ENCODE results near the gene COL6A2. TPM values are rescaled to one million over a fixed set of nuclear protein-coding genes. Genes with fewer than 3 reads are reported as not detected.
A peak's percentile ranks its signal among the peaks of the same experiment; 100 is the strongest.
"Not testable (repeated sequence)": the region's sequence is repeated elsewhere in the genome, so short reads cannot be mapped to it uniquely, and the experiment has no call there.

The COL6A2 gene
- total and polyA plus RNA-seq, 2 donors = 55.2 to 182 TPM

DNA sequence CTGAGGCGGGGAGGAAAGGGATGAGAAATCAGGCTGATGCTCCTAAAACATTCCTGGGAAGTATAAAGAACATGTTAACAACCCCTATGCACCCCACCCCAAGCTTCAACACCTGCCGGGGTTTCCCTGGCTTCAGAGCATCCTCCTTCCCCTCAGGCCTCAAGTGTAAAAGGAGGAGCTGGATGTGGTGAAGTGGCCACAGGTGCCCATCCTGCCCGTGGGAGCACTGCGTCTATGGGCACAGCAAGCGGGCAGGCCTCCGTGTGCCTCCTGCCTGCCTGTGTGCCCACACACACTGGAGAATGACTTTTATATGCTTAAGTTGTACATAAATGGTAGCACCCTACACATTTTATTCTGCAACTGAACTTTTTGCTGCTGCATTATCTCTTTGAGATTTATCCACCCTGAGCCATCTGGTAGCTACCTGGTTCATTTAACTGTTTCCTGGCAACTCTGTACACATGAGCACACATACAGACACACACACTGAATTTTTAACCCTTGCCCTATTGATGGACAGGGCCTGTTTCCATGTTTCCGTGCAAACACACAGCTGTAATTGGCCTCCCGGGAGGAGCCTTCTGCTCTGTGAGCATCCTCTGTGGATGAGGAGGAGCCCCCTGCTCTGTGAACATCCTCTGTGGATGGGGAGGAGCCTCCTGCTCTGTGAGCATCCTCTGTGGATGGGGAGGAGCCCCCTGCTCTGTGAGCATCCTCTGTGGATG lies 70.9 kb downstream of the COL6A2 start:
- Histone ChIP-seq H3K27me3 (ENCODE audit: control insufficient read depth in 2 of 2, insufficient read depth in 1 of 2, low read length in 1 of 2) (no peaks in the 10 kb centered on the region), H3K4me1 (ENCODE audit: control insufficient read depth in 2 of 2, insufficient read depth in 2 of 2, low read length in 2 of 2) (no peaks in the 10 kb centered on the region), H3K36me3 (ENCODE audit: control insufficient read depth in 2 of 2, insufficient read depth in 2 of 2, low read length in 1 of 2) (no peaks in the 10 kb centered on the region), H3K27ac (ENCODE audit: low read depth in 1 of 2, low read length in 1 of 2) (no peak overlapping the region), H3K4me3 (ENCODE audit: low read length in 2 of 2) (no peak overlapping the region), H3K9me3 (ENCODE audit: control insufficient read depth in 2 of 2, insufficient read depth in 1 of 2, low read length in 1 of 2) (peaks cover 0 to 4% of the 10 kb centered on the region in 2 donors)
- 93% methylated on average over 8 of the region's 8 CpGs for WGBS
- DNase-seq (ENCODE audit: low read depth in 6 of 9, low spot score in 9 of 9) = no peak

DNA sequence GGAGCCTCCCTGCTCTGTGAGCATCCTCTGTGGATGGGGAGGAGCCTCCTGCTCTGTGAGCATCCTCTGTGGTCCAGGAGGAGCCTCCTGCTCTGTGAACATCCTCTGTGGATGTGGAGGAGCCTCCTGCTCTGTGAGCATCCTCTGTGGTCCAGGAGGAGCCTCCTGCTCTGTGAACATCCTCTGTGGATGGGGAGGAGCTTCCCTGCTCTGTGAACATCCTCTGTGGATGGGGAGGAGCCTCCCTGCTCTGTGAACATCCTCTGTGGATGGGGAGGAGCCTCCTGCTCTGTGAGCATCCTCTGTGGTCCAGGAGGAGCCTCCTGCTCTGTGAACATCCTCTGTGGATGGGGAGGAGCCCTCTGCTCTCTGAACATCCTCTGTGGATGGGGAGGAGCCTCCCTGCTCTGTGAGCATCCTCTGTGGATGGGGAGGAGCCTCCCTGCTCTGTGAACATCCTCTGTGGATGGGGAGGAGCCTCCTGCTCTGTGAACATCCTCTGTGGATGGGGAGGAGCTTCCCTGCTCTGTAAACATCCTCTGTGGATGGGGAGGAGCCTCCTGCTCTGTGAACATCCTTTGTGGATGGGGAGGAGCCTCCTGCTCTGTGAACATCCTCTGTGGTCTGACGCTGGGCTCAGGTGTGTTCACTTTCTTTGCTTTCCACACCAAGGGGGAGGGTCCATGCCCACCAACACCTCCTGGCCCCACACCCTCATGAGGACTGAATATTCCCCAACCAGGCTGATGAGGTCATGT lies 72.7 kb downstream of the COL6A2 start:
- H3K27me3 ChIP-seq (ENCODE audit: control insufficient read depth in 2 of 2, insufficient read depth in 1 of 2, low read length in 1 of 2); H3K4me1 ChIP-seq (ENCODE audit: control insufficient read depth in 2 of 2, insufficient read depth in 2 of 2, low read length in 2 of 2); H3K36me3 ChIP-seq (ENCODE audit: control insufficient read depth in 2 of 2, insufficient read depth in 2 of 2, low read length in 1 of 2); H3K27ac ChIP-seq (ENCODE audit: low read depth in 1 of 2, low read length in 1 of 2); H3K9me3 ChIP-seq (ENCODE audit: control insufficient read depth in 2 of 2, insufficient read depth in 1 of 2, low read length in 1 of 2); H3K4me3 ChIP-seq (ENCODE audit: low read length in 2 of 2): not testable (repeated sequence)
- WGBS = 67% methylated on average over 1 of the region's 1 CpG
- DNase-seq (ENCODE audit: low read depth in 6 of 9, low spot score in 9 of 9) = peak in 1 of 9 donors; percentile 40

DNA sequence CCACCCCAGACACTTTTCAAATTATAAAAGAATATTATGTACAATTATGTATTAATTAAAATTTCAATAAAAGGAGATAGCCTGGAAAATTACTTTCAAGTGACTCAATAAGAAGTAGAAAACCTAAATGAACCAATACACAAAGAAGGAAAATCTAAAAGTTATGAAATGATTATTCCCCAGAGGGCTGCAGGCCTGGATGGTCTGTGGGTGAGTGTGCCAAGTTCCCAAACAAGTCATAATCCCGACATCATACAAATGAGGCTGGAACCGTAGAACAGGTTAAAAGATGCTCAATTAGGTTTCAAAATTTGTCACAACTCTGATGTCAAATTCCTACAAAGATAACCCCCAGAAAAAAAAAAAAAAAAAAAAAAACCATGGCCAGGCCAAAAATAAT lies 73.7 kb downstream of the COL6A2 start:
- Histone ChIP-seq H3K27ac (ENCODE audit: low read depth in 1 of 2, low read length in 1 of 2) (no peak overlapping the region), H3K9me3 (ENCODE audit: control insufficient read depth in 2 of 2, insufficient read depth in 1 of 2, low read length in 1 of 2) (peaks cover 0 to 4% of the 10 kb centered on the region in 2 donors), H3K36me3 (ENCODE audit: control insufficient read depth in 2 of 2, insufficient read depth in 2 of 2, low read length in 1 of 2) (no peaks in the 10 kb centered on the region), H3K27me3 (ENCODE audit: control insufficient read depth in 2 of 2, insufficient read depth in 1 of 2, low read length in 1 of 2) (no peaks in the 10 kb centered on the region), H3K4me1 (ENCODE audit: control insufficient read depth in 2 of 2, insufficient read depth in 2 of 2, low read length in 2 of 2) (no peaks in the 10 kb centered on the region), H3K4me3 (ENCODE audit: low read length in 2 of 2) (no peak overlapping the region)
- 70% methylated on average over 2 of the region's 2 CpGs for WGBS
- no peak for DNase-seq (ENCODE audit: low read depth in 6 of 9, low spot score in 9 of 9)

DNA sequence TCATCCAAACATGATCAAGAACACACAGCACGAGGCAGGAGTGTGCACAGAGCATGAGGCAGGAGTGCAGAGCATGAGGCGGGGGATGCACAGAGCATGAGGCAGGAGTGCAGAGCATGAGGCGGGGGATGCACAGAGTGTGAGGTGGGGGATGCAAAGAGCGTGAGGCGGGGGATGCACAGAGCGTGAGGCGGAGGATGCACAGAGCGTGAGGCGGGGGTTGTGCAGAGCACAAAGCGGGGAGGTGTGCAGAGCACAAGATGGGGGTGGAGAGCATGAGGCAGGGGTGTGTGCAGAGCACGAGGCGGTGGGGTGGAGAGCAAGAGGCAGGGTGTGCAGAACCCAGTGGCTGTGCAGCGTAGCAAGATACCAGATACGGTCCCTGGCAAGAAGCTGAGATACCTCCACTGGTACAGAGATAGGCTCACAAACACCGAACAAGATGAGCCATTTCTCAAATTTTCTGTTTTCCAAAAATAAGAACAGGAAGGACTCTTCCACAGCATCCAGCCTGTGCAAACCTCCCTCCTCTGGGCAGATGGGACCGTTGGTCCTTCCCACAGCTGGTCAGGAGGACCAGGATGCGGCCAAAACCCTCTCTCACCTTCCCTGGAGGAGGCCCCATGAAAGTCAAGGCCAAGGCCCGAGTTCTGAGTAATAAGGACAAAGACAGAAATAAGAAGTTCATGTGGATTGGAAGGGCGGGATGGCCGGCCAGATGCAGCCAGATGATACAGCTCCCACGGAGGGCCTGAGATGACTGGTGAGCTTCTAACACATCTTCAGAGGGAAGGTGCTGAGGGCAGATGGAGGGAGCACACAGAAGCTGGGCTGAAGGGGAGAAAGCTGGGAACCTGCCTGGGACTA lies 74.3 kb downstream of the COL6A2 start:
- Histone ChIP-seq H3K4me3 (ENCODE audit: low read length in 2 of 2) (no peak overlapping the region), H3K36me3 (ENCODE audit: control insufficient read depth in 2 of 2, insufficient read depth in 2 of 2, low read length in 1 of 2) (no peaks in the 10 kb centered on the region), H3K4me1 (ENCODE audit: control insufficient read depth in 2 of 2, insufficient read depth in 2 of 2, low read length in 2 of 2) (no peaks in the 10 kb centered on the region), H3K9me3 (ENCODE audit: control insufficient read depth in 2 of 2, insufficient read depth in 1 of 2, low read length in 1 of 2) (peaks cover 0 to 4% of the 10 kb centered on the region in 2 donors), H3K27ac (ENCODE audit: low read depth in 1 of 2, low read length in 1 of 2) (no peak overlapping the region), H3K27me3 (ENCODE audit: control insufficient read depth in 2 of 2, insufficient read depth in 1 of 2, low read length in 1 of 2) (no peaks in the 10 kb centered on the region)
- DNase-seq (ENCODE audit: low read depth in 6 of 9, low spot score in 9 of 9) = no peak
- 95% methylated on average over 21 of the region's 21 CpGs for WGBS

DNA sequence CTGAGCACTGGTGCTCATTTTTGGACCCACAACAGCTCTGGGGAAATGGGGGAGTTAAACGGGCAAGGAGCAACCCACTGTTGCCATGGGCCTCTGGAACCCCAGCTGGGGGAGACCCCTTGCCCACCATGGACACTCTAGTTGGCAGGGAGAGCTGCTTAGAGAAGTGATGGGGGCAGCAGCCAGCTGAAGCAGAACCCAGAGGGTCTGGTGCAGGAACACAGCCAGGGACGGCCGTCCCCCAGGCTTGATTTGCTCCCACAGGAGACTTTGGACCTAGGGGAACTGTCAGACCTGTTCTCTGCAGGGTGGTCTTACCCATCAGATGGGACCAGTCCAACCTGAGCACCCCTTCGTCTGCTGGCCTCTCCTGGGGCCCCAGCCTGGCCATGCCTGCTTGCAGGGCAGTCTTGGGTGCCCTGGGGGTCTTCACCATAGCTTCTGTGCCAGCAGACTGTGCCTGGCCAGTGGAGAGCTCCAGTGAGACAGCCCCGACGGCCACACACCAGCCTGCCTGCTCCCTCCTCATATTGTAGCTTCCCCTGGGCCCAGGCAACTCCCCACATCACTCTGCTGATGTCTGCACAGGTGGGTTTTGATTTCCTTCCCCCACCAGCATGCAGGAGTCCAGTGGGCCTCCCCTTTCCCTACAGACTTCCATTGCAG lies 75.1 kb downstream of the COL6A2 start:
- 96% methylated on average over 6 of the region's 6 CpGs for WGBS

DNA sequence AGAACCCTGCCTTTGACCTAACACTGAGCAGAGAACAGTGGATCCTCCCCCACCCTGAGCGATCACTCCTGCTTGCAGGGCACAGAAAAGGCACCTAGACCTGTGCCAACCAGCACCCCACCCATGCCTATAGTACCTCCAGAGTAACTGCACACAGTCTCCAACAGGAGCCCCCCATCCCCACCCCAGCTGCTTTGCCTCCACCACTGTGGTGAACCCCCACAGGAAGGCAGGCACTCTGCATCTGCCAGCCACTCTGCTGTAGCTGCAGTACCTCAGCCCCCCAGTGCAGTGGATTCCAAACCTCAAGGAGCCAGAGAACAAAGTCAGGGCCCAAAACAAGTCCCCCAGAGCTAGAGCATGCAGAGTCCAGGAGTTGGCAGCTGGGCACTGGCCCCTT lies 75.7 kb downstream of the COL6A2 start:
- WGBS = 100% methylated on average over 1 of the region's 1 CpG
- H3K4me1 ChIP-seq (ENCODE audit: control insufficient read depth in 2 of 2, insufficient read depth in 2 of 2, low read length in 2 of 2) = no peaks in the 10 kb centered on the region
- peaks cover 0 to 4% of the 10 kb centered on the region in 2 donors for H3K9me3 ChIP-seq (ENCODE audit: control insufficient read depth in 2 of 2, insufficient read depth in 1 of 2, low read length in 1 of 2)
- H3K27ac ChIP-seq (ENCODE audit: low read depth in 1 of 2, low read length in 1 of 2) = no peak overlapping the region
- no peaks in the 10 kb centered on the region for H3K27me3 ChIP-seq (ENCODE audit: control insufficient read depth in 2 of 2, insufficient read depth in 1 of 2, low read length in 1 of 2)
- H3K36me3 ChIP-seq (ENCODE audit: control insufficient read depth in 2 of 2, insufficient read depth in 2 of 2, low read length in 1 of 2) = no peaks in the 10 kb centered on the region
- no peak for DNase-seq (ENCODE audit: low read depth in 6 of 9, low spot score in 9 of 9)
- H3K4me3 ChIP-seq (ENCODE audit: low read length in 2 of 2) = no peak overlapping the region

More for the DNA sequence above, 75.1 kb downstream of the COL6A2 start:
- Histone ChIP-seq H3K4me1 (ENCODE audit: control insufficient read depth in 2 of 2, insufficient read depth in 2 of 2, low read length in 2 of 2) (no peaks in the 10 kb centered on the region), H3K27ac (ENCODE audit: low read depth in 1 of 2, low read length in 1 of 2) (no peak overlapping the region), H3K27me3 (ENCODE audit: control insufficient read depth in 2 of 2, insufficient read depth in 1 of 2, low read length in 1 of 2) (no peaks in the 10 kb centered on the region), H3K4me3 (ENCODE audit: low read length in 2 of 2) (no peak overlapping the region), H3K36me3 (ENCODE audit: control insufficient read depth in 2 of 2, insufficient read depth in 2 of 2, low read length in 1 of 2) (no peaks in the 10 kb centered on the region), H3K9me3 (ENCODE audit: control insufficient read depth in 2 of 2, insufficient read depth in 1 of 2, low read length in 1 of 2) (peaks cover 0 to 4% of the 10 kb centered on the region in 2 donors)
- DNase-seq (ENCODE audit: low read depth in 6 of 9, low spot score in 9 of 9) = no peak

DNA sequence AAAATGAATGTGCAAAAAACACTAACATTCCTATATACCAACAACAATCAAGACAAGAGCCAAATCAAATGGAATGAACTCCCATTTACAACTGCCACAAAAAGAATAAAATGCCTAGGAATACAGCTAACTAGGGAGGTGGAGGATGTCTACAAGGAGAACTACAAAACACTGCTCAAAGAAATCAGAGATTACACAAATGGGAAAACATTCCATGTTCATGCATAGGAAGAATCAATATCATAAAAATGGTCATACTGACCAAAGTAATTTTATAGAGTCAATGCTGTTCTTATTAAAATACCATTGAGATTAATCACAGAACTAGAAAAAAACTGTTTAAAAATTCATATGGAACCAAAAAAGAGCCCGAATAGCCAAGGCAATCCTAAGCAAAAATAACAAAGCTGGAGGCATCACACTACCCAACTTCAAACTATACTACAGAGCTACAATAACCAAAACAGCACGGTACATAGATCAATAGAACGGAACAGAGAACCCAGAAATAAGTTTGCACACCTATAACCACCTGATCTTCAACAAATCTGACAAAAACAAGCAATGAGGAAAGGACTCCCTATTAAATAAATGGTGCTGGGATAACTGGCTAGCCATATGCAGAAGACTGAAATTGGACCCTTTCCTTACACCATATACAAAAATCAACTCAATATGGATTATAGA lies 78.7 kb downstream of the COL6A2 start:
- H3K9me3 ChIP-seq (ENCODE audit: control insufficient read depth in 2 of 2, insufficient read depth in 1 of 2, low read length in 1 of 2); H3K36me3 ChIP-seq (ENCODE audit: control insufficient read depth in 2 of 2, insufficient read depth in 2 of 2, low read length in 1 of 2); DNase-seq (ENCODE audit: low read depth in 6 of 9, low spot score in 9 of 9); H3K4me1 ChIP-seq (ENCODE audit: control insufficient read depth in 2 of 2, insufficient read depth in 2 of 2, low read length in 2 of 2); H3K4me3 ChIP-seq (ENCODE audit: low read length in 2 of 2); H3K27me3 ChIP-seq (ENCODE audit: control insufficient read depth in 2 of 2, insufficient read depth in 1 of 2, low read length in 1 of 2); H3K27ac ChIP-seq (ENCODE audit: low read depth in 1 of 2, low read length in 1 of 2): not testable (repeated sequence)
- 98% methylated on average over 3 of the region's 3 CpGs for WGBS

DNA sequence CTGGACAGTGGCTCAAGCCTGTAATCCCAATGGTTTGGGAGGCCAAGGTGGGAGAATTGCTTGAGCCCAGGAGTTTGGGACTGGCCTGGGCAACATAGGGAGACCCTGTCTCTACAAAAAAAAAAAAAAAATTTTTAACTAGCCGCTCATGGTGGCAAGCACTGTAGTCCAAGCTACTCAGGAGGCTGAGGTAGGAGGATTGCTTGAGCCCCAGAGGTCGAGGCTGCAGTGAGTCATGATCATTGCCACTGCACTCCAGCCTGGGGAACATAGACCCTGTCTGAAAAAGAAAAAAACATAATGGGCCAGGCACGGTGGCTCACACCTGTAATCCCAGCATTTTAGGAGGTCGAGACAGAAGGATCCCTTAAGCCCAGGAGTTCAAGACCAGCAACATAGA lies 81.0 kb downstream of the COL6A2 start:
- no peaks in the 10 kb centered on the region for H3K36me3 ChIP-seq (ENCODE audit: control insufficient read depth in 2 of 2, insufficient read depth in 2 of 2, low read length in 1 of 2)
- peaks cover 0 to 3% of the 10 kb centered on the region in 2 donors for H3K4me1 ChIP-seq (ENCODE audit: control insufficient read depth in 2 of 2, insufficient read depth in 2 of 2, low read length in 2 of 2)
- H3K9me3 ChIP-seq (ENCODE audit: control insufficient read depth in 2 of 2, insufficient read depth in 1 of 2, low read length in 1 of 2) = no peaks in the 10 kb centered on the region
- 85% methylated on average over 4 of the region's 4 CpGs for WGBS
- DNase-seq (ENCODE audit: low read depth in 6 of 9, low spot score in 9 of 9) = no peak
- H3K4me3 ChIP-seq (ENCODE audit: low read length in 2 of 2) = no peak overlapping the region
- no peaks in the 10 kb centered on the region for H3K27me3 ChIP-seq (ENCODE audit: control insufficient read depth in 2 of 2, insufficient read depth in 1 of 2, low read length in 1 of 2)
- no peak overlapping the region for H3K27ac ChIP-seq (ENCODE audit: low read depth in 1 of 2, low read length in 1 of 2)
